Ishikawa (cell line): ENCODE data around the gene FECH.

Experiments
- CREB1 ChIP-seq: IDR thresholded peaks from 2 replicates; pipeline ENCODE4 v1.6.1; 2012; ENCODE audit warnings: low read depth
- EP300 ChIP-seq: IDR thresholded peaks from 2 replicates; pipeline ENCODE4 v1.6.1; 2012; ENCODE audit warnings: borderline replicate concordance
- FOXM1 ChIP-seq: IDR thresholded peaks from 2 replicates; pipeline ENCODE4 v1.6.1; 2012; ENCODE audit warnings: low read depth, borderline replicate concordance
- NFIC ChIP-seq: IDR thresholded peaks from 2 replicates; pipeline ENCODE4 v1.6.1; 2012
- RAD21 ChIP-seq: IDR thresholded peaks from 2 replicates; pipeline ENCODE4 v1.6.1; 2012; ENCODE audit warnings: low read depth
- TF ChIP-seq, protein P1 (sequence below): IDR thresholded peaks from 2 replicates; pipeline ENCODE4 v1.6.1; 2012; ENCODE audit warnings: low read depth, mild to moderate bottlenecking

DNA sequence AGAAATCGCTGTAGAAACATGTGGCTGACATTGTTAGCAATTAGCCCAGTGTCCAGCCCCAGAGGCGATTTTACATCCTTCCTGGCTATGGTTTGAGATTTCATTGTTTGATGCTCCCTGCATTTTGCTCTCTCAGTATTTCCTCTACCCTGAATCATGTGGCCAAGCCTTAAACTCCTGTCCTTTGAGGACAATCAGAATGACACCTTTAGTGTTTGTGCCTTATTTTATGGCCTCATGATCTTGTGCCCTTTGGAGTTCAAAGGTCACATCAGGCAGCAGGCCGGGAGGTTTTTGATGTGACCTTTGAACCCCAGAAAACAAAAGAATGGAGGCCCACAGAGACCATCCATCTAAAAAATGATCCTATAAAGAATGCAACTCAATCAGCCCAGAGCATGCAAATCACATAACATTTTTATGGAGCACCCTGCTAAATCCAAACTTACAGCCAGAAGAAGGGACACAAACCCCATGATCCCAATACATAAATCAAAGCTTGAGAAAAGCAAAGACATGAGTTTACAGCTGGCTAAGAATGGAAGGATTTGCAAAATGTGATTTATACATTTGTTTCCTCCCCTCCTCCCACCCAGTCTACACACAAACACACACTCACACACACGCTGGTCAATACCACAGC is 52.5 kb downstream of the FECH start:
- TF ChIP-seq CREB1 (no peak), EP300 (no peak), RAD21 (no peak), NFIC (no peak), FOXM1 (no peak)
- TF ChIP-seq, protein P1, sequence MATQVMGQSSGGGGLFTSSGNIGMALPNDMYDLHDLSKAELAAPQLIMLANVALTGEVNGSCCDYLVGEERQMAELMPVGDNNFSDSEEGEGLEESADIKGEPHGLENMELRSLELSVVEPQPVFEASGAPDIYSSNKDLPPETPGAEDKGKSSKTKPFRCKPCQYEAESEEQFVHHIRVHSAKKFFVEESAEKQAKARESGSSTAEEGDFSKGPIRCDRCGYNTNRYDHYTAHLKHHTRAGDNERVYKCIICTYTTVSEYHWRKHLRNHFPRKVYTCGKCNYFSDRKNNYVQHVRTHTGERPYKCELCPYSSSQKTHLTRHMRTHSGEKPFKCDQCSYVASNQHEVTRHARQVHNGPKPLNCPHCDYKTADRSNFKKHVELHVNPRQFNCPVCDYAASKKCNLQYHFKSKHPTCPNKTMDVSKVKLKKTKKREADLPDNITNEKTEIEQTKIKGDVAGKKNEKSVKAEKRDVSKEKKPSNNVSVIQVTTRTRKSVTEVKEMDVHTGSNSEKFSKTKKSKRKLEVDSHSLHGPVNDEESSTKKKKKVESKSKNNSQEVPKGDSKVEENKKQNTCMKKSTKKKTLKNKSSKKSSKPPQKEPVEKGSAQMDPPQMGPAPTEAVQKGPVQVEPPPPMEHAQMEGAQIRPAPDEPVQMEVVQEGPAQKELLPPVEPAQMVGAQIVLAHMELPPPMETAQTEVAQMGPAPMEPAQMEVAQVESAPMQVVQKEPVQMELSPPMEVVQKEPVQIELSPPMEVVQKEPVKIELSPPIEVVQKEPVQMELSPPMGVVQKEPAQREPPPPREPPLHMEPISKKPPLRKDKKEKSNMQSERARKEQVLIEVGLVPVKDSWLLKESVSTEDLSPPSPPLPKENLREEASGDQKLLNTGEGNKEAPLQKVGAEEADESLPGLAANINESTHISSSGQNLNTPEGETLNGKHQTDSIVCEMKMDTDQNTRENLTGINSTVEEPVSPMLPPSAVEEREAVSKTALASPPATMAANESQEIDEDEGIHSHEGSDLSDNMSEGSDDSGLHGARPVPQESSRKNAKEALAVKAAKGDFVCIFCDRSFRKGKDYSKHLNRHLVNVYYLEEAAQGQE = no peak
